HepG2 (cell line): ENCODE results near the gene EGLN1. TPM values are rescaled to one million over a fixed set of nuclear protein-coding genes. Genes with fewer than 3 reads are reported as not detected.

Experiments used
- ATF7-NPFF ChIP-seq: sonication (generic); formaldehyde crosslinking; IDR thresholded peaks from 2 replicates; pipeline ENCODE4 v1.8.1; 2023; ENCODE audit warnings: mild to moderate bottlenecking, low read depth, missing genetic modification reagents, moderate library complexity
- HOXA5 ChIP-seq: sonication (generic); formaldehyde crosslinking; IDR thresholded peaks from 2 replicates; pipeline ENCODE4 v1.4.0; 2020; ENCODE audit warnings: missing genetic modification reagents
- ISX ChIP-seq: sonication (generic); formaldehyde crosslinking; conservative IDR thresholded peaks from 2 replicates; pipeline ENCODE4 v1.5.0; 2020; ENCODE audit warnings: missing genetic modification reagents
- MED13 ChIP-seq: sonication (generic); formaldehyde crosslinking; IDR thresholded peaks from 2 replicates; pipeline ENCODE4 v1.5.0; 2020; ENCODE audit warnings: missing genetic modification reagents
- RAD21 ChIP-seq: fragments of 450-650 bp; formaldehyde crosslinking; IDR thresholded peaks from 2 replicates; pipeline ENCODE4 v1.5.0; 2020; ENCODE audit warnings: mild to moderate bottlenecking
- RXRA ChIP-seq: sonication (generic); formaldehyde crosslinking; IDR thresholded peaks from 2 replicates; pipeline ENCODE4 v1.5.1; 2020; ENCODE audit warnings: missing genetic modification reagents
- SPEN ChIP-seq: sonication (generic); formaldehyde crosslinking; IDR thresholded peaks from 2 replicates; pipeline ENCODE4 v1.5.1; 2020; ENCODE audit warnings: low read depth, mild to moderate bottlenecking, missing genetic modification reagents
- TCF12 ChIP-seq, 2 experiments: fragments of 450-650 bp in 1 of 2; sonication (generic) in 1 of 2; formaldehyde crosslinking in 1 of 2; IDR thresholded peaks; 2 replicates each; pipeline versions ENCODE4 v1.6.1 to v1.8.0; 2017 to 2022; ENCODE audit warnings: antibody characterized with exemption in 1 of 2, mild to moderate bottlenecking in 1 of 2, missing genetic modification reagents in 1 of 2, moderate library complexity in 1 of 2
- TFAP4 ChIP-seq: sonication (generic); IDR thresholded peaks from 2 replicates; pipeline ENCODE4 v1.6.1; 2016; ENCODE audit warnings: low read depth, borderline replicate concordance
- THRA ChIP-seq: sonication (generic); formaldehyde crosslinking; IDR thresholded peaks from 2 replicates; pipeline ENCODE4 v1.4.0; 2020; ENCODE audit warnings: missing genetic modification reagents, borderline replicate concordance
- ZBTB43 ChIP-seq: sonication (generic); formaldehyde crosslinking; conservative IDR thresholded peaks from 2 replicates; pipeline ENCODE4 v1.4.0; 2020; ENCODE audit warnings: missing genetic modification reagents
- ZEB1 ChIP-seq: IDR thresholded peaks from 2 replicates; pipeline ENCODE4 v1.6.1; 2012; ENCODE audit warnings: mild to moderate bottlenecking, low read depth, inconsistent platforms; ENCODE audit not compliant: insufficient replicate concordance
- ZFY ChIP-seq: sonication (generic); formaldehyde crosslinking; IDR thresholded peaks from 2 replicates; pipeline ENCODE4 v1.4.0; 2020; ENCODE audit warnings: missing genetic modification reagents
- ZNF138 ChIP-seq: sonication (generic); formaldehyde crosslinking; IDR thresholded peaks from 2 replicates; pipeline ENCODE4 v1.5.0; 2020; ENCODE audit warnings: mild to moderate bottlenecking, low read depth, missing genetic modification reagents
- ZNF281 ChIP-seq: sonication (generic); formaldehyde crosslinking; IDR thresholded peaks from 2 replicates; pipeline ENCODE4 v1.4.0; 2020; ENCODE audit warnings: missing genetic modification reagents, borderline replicate concordance
- ZNF350 ChIP-seq: sonication (generic); formaldehyde crosslinking; IDR thresholded peaks from 2 replicates; pipeline ENCODE4 v1.4.0; 2020; ENCODE audit warnings: mild to moderate bottlenecking, low read depth, missing genetic modification reagents, borderline replicate concordance
- ZNF510 ChIP-seq: sonication (generic); formaldehyde crosslinking; IDR thresholded peaks from 2 replicates; pipeline ENCODE4 v1.4.0; 2020; ENCODE audit warnings: low read depth, mild to moderate bottlenecking, missing genetic modification reagents
- ZNF710 ChIP-seq: sonication (generic); formaldehyde crosslinking; IDR thresholded peaks from 2 replicates; pipeline ENCODE4 v1.5.0; 2020; ENCODE audit warnings: mild to moderate bottlenecking, missing genetic modification reagents, borderline replicate concordance
- ZNF776 ChIP-seq: sonication (generic); formaldehyde crosslinking; IDR thresholded peaks from 2 replicates; pipeline ENCODE4 v1.4.0; 2020; ENCODE audit warnings: mild to moderate bottlenecking, missing genetic modification reagents
- polyA plus RNA-seq, 8 experiments: library from polyadenylated mRNA; depleted of rRNA in 3 of 8; stranded (reverse) in 7 of 8; unstranded in 1 of 8; fragments of >200 nt; fragmentation: Illumina TruSeq in 4 of 8; extraction: Trizol in 4 of 8; gene quantifications; 2 replicates each; pipeline versions ENCODE4 v1.2.1 to v1.2.3, GENCODE V29; 2011 to 2016; ENCODE audit warnings: low read depth in 4 of 8, missing spikeins in 1 of 8, mixed read lengths in 1 of 8; ENCODE audit not compliant: insufficient read depth in 1 of 8
- total RNA-seq, 5 experiments: library from RNA; depleted of rRNA; stranded (reverse); fragments of >200 nt; fragmentation: Illumina TruSeq; extraction: Trizol; gene quantifications; 2 replicates each; pipeline ENCODE4 v1.2.3, GENCODE V29; 2016; ENCODE audit warnings: low read depth in 1 of 5

EGLN1 gene
- total and polyA plus RNA-seq, 2 of the 13 experiments (the other 11 are each of a cell fraction or from before 2014, with no cell fraction given), result 34.4 to 44.1 TPM

- peak; percentile 70; the same call in 1 of the 2 replicates for TF ChIP-seq ZNF710 (CRISPR knock-in tag)
- 0 out of 2 replicates have a peak, but pooled peaks have one; percentile 13 for TF ChIP-seq HOXA5
- TF ChIP-seq SPEN (CRISPR knock-in tag), result peak; percentile 11; the same call in 1 of the 2 replicates
- TF ChIP-seq ZNF350, result peak; percentile 75; the same call in 1 of the 2 replicates
- TF ChIP-seq ZNF510 (CRISPR knock-in tag), result 0 out of 2 replicates have a peak, but pooled peaks have one; percentile 2
- 0 out of 2 replicates have a peak, but pooled peaks have one; percentile 51 for TF ChIP-seq RAD21
- peak; percentile 25; the same call in 1 of the 2 replicates for TF ChIP-seq ZNF776
- TF ChIP-seq MED13 (CRISPR knock-in tag), result peak; percentile 69; the same call in 1 of the 2 replicates
- TF ChIP-seq ISX, result peak; percentile 85; the same call in 1 of the 2 replicates
- peak; percentile 52; the same call in 1 of the 2 replicates for TF ChIP-seq TFAP4
- peak; percentile 70 for TF ChIP-seq RXRA
- TF ChIP-seq ZNF281 (CRISPR knock-in tag), result no peak
- TF ChIP-seq ZBTB43, result 0 out of 2 replicates have a peak, but pooled peaks have one; percentile 47
- TF ChIP-seq ZEB1, result no peak
- no peak for TF ChIP-seq TCF12 (IDR thresholded peaks at IDR 0.05)
- 0 out of 2 replicates have a peak, but pooled peaks have one; percentile 53 for TF ChIP-seq TCF12 (CRISPR knock-in tag; IDR thresholded peaks at IDR 0.05)
- no peak for TF ChIP-seq ZNF138 (CRISPR knock-in tag)
- TF ChIP-seq THRA (CRISPR knock-in tag), result no peak
- TF ChIP-seq ZFY (CRISPR knock-in tag), result no peak
- TF ChIP-seq ATF7-NPFF (CRISPR knock-in tag), result peak; percentile 68; the same call in 1 of the 2 replicates
Observed at GRCh38 chr1:231338270-231339128, 83.6 kb downstream of the EGLN1 start, which contains the start of gene SPRTN (continued).
